Osteocyte (in vitro differentiated cells): ENCODE results near the gene TENM3. TPM values are rescaled to one million over a fixed set of nuclear protein-coding genes. Genes with fewer than 3 reads are reported as not detected.

Experiments used
- DNase-seq: peaks from one replicate; pipeline ENCODE4 v3.0.0; 2021; ENCODE audit warnings: mixed read lengths; ENCODE audit not compliant: unreplicated experiment; ENCODE audit errors: extremely low spot score
- H3K27ac Mint-ChIP-seq: one replicate; pipeline ENCODE4 v1.8.0; 2021; ENCODE audit warnings: mild to moderate bottlenecking, mixed read lengths; ENCODE audit not compliant: unreplicated experiment
- H3K27me3 Mint-ChIP-seq: one replicate; pipeline ENCODE4 v1.8.0; 2021; ENCODE audit warnings: mixed read lengths; ENCODE audit not compliant: unreplicated experiment
- H3K36me3 Mint-ChIP-seq: one replicate; pipeline ENCODE4 v1.8.0; 2021; ENCODE audit warnings: mixed read lengths; ENCODE audit not compliant: unreplicated experiment
- H3K4me1 Mint-ChIP-seq: one replicate; pipeline ENCODE4 v1.8.0; 2021; ENCODE audit warnings: mixed read lengths; ENCODE audit not compliant: unreplicated experiment
- H3K4me3 Mint-ChIP-seq: one replicate; pipeline ENCODE4 v1.8.0; 2021; ENCODE audit warnings: mild to moderate bottlenecking, moderate library complexity, mixed read lengths; ENCODE audit not compliant: unreplicated experiment
- H3K9me3 Mint-ChIP-seq: one replicate; pipeline ENCODE4 v1.8.0; 2021; ENCODE audit warnings: mixed read lengths; ENCODE audit not compliant: unreplicated experiment
- CTCF ChIP-seq: fragments of 200-600 bp; sonication (generic); IDR thresholded peaks from 2 replicates; pipeline ENCODE4 v1.5.0; 2021; ENCODE audit warnings: antibody characterized with exemption, mild to moderate bottlenecking, moderate library complexity
- total RNA-seq: library from RNA; stranded (reverse); gene quantifications from 2 replicates; pipeline ENCODE4 v1.2.1, GENCODE V29; 2021

TENM3 gene
- total RNA-seq, 1 donor from 2014 or later: 78.3 TPM

GRCh38 chr4:182391111-182391684, 148.0 kb downstream of the TENM3 start:
- Mint-ChIP-seq H3K27ac (no peak overlapping the region), H3K9me3 (no peaks in the 10 kb centered on the region), H3K4me1 (no peaks in the 10 kb centered on the region), H3K36me3 (no peaks in the 10 kb centered on the region), H3K4me3 (no peak overlapping the region), H3K27me3 (no peaks in the 10 kb centered on the region)
- no peak for DNase-seq
- TF ChIP-seq CTCF: no peak

GRCh38 chr4:182394181-182394580, 151.0 kb downstream of the TENM3 start:
- H3K9me3 Mint-ChIP-seq: no peaks in the 10 kb centered on the region
- H3K4me1 Mint-ChIP-seq: no peaks in the 10 kb centered on the region
- no peaks in the 10 kb centered on the region for H3K27me3 Mint-ChIP-seq
- no peak for TF ChIP-seq CTCF
- H3K27ac Mint-ChIP-seq: no peak overlapping the region
- no peak overlapping the region for H3K4me3 Mint-ChIP-seq
- no peak for DNase-seq
- H3K36me3 Mint-ChIP-seq: peaks cover 2% of the 10 kb centered on the region

- DNase-seq: no peak
- no peaks in the 10 kb centered on the region for H3K9me3 Mint-ChIP-seq
- H3K4me3 Mint-ChIP-seq: no peak overlapping the region
- TF ChIP-seq CTCF: no peak
- H3K4me1 Mint-ChIP-seq: no peaks in the 10 kb centered on the region
- H3K27me3 Mint-ChIP-seq: no peaks in the 10 kb centered on the region
- peaks cover 2% of the 10 kb centered on the region for H3K36me3 Mint-ChIP-seq
- no peak overlapping the region for H3K27ac Mint-ChIP-seq
Observed at GRCh38 chr4:182400081-182400480, 156.9 kb downstream of the TENM3 start.

GRCh38 chr4:182400790-182401189, 157.6 kb downstream of the TENM3 start:
- Mint-ChIP-seq H3K27ac (no peak overlapping the region), H3K36me3 (peaks cover 2% of the 10 kb centered on the region)

GRCh38 chr4:182404376-182404775, 161.2 kb downstream of the TENM3 start:
- DNase-seq: no peak
- Mint-ChIP-seq H3K27me3 (no peaks in the 10 kb centered on the region), H3K36me3 (peaks cover 2% of the 10 kb centered on the region), H3K27ac (no peak overlapping the region), H3K4me1 (no peaks in the 10 kb centered on the region), H3K9me3 (no peaks in the 10 kb centered on the region), H3K4me3 (no peak overlapping the region)
- no peak for TF ChIP-seq CTCF

More at GRCh38 chr4:182400790-182401189, 157.6 kb downstream of the TENM3 start:
- H3K9me3 Mint-ChIP-seq: no peaks in the 10 kb centered on the region
- H3K27me3 Mint-ChIP-seq: no peaks in the 10 kb centered on the region
- H3K4me1 Mint-ChIP-seq: no peaks in the 10 kb centered on the region
- DNase-seq: no peak
- no peak for TF ChIP-seq CTCF
- H3K4me3 Mint-ChIP-seq: no peak overlapping the region
